B cell (primary cell): ENCODE data around the gene MYH15.

Source experiments
- CTCF ChIP-seq: fragments of 200-600 bp; IDR thresholded peaks from one replicate; pipeline ENCODE4 v1.8.0; 2022; ENCODE audit warnings: antibody characterized with exemption, mild to moderate bottlenecking
- EZH2 ChIP-seq: IDR thresholded peaks from 2 replicates; pipeline ENCODE4 v1.6.1; 2012; ENCODE audit warnings: borderline replicate concordance, low read depth, mild to moderate bottlenecking, moderate library complexity, low read length; ENCODE audit not compliant: insufficient read depth, poor library complexity, severe bottlenecking

GRCh38 chr3:108548304-108548703 is 37.9 kb upstream of the MYH15 start:
- TF ChIP-seq CTCF: no peak
- no peak for TF ChIP-seq EZH2
